Nephron (organoid): ENCODE results near the gene CDH4.

Experiments used
- H3K27ac Mint-ChIP-seq, 3 experiments: 2 replicates each; pipeline ENCODE4 v1.8.0; 2020; ENCODE audit warnings: mixed read lengths in 3 of 3, mild to moderate bottlenecking in 2 of 3, moderate library complexity in 1 of 3
- H3K27me3 Mint-ChIP-seq: 2 replicates; pipeline ENCODE4 v1.8.0; 2021; ENCODE audit warnings: low read depth, mild to moderate bottlenecking, moderate library complexity, mixed read lengths
- H3K36me3 Mint-ChIP-seq: 2 replicates; pipeline ENCODE4 v1.8.0; 2020; ENCODE audit warnings: low read depth, mixed read lengths
- H3K4me1 Mint-ChIP-seq: 2 replicates; pipeline ENCODE4 v1.8.0; 2020; ENCODE audit warnings: mixed read lengths
- H3K4me3 Mint-ChIP-seq, 3 experiments: 2 replicates each; pipeline ENCODE4 v1.8.0; 2020; ENCODE audit warnings: mild to moderate bottlenecking in 3 of 3, mixed read lengths in 3 of 3, moderate library complexity in 2 of 3
- H3K9me3 Mint-ChIP-seq: 2 replicates; pipeline ENCODE4 v1.8.0; 2020; ENCODE audit warnings: mixed read lengths
- TF ChIP-seq, protein P1 (sequence below), 3 experiments: fragments of 200-600 bp; sonication (generic); IDR thresholded peaks; one replicate each; pipeline ENCODE4 v1.5.0; 2021; ENCODE audit warnings: antibody characterized with exemption in 3 of 3; ENCODE audit not compliant: unreplicated experiment in 3 of 3

The CDH4 gene

DNA sequence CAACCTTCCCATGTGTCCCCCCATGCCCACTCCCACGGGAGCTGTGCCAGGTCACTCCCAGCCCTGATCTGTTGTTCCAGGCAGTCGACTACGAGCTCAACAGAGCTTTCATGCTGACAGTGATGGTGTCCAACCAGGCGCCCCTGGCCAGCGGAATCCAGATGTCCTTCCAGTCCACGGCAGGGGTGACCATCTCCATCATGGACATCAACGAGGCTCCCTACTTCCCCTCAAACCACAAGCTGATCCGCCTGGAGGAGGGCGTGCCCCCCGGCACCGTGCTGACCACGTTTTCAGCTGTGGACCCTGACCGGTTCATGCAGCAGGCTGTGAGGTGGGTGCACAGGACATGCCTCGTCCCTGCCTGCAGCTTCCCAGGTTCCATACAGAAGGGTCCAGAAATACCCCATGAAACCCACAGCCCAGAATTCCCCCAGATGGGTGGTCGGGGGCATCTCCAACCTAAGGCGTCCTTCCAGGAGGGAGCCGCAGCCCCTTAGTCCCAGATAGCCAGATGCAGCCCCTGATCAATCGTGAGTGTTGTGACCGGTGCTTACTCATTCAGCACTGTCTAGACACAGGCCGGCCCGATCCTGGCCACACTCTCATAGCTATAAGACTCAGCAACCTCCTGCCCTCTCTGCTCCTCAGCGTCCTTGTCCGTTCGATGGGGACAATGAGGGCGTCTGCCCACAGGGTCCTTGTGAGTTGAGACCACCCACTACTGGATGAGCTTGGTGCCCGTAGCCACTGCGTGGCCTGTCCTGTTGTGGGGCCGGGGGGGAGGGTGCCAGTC, 671.5 kb downstream of the CDH4 start:
- H3K4me1 Mint-ChIP-seq: no peaks in the 10 kb centered on the region
- H3K27me3 Mint-ChIP-seq: no peaks in the 10 kb centered on the region

DNA sequence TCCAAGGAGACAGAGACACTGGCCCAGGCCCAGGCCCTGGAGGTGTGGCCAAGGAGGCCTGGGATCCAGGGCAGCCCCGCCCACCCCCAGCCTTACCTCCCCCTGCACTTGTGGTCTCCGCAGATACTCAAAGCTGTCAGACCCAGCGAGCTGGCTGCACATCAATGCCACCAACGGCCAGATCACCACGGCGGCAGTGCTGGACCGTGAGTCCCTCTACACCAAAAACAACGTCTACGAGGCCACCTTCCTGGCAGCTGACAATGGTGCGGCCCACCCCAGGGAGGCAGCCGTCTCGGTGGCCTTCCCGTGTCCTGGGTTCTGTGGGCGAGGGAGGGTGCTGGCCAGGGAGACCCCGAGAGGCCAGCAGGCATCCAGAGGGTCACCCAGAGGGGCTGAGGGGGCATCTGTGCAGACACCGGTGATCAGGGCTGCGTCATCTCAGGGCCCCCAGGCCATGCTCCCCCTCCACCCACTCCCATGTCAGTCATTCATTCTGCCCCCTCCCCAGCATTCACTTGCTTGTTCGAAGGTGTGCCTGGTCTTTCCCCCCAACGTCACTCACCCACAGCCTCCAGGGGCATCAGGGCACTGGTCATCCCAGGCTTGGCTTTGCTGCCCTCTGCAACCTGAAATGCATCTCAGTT, 672.3 kb downstream of the CDH4 start:
- H3K9me3 Mint-ChIP-seq: peaks cover 3% of the 10 kb centered on the region
- no peaks in the 10 kb centered on the region for H3K36me3 Mint-ChIP-seq
- no peaks in the 10 kb centered on the region for H3K4me1 Mint-ChIP-seq
- H3K4me3 Mint-ChIP-seq: no peak overlapping the region
- H3K27me3 Mint-ChIP-seq: no peaks in the 10 kb centered on the region
- TF ChIP-seq, protein P1, sequence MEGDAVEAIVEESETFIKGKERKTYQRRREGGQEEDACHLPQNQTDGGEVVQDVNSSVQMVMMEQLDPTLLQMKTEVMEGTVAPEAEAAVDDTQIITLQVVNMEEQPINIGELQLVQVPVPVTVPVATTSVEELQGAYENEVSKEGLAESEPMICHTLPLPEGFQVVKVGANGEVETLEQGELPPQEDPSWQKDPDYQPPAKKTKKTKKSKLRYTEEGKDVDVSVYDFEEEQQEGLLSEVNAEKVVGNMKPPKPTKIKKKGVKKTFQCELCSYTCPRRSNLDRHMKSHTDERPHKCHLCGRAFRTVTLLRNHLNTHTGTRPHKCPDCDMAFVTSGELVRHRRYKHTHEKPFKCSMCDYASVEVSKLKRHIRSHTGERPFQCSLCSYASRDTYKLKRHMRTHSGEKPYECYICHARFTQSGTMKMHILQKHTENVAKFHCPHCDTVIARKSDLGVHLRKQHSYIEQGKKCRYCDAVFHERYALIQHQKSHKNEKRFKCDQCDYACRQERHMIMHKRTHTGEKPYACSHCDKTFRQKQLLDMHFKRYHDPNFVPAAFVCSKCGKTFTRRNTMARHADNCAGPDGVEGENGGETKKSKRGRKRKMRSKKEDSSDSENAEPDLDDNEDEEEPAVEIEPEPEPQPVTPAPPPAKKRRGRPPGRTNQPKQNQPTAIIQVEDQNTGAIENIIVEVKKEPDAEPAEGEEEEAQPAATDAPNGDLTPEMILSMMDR (IDR thresholded peaks at IDR 0.05; ENCODE audit: unreplicated experiment in 3 of 3): no peak
- no peak overlapping the region for H3K27ac Mint-ChIP-seq

More for the DNA sequence above, 671.5 kb downstream of the CDH4 start:
- Mint-ChIP-seq H3K4me3 (no peak overlapping the region), H3K9me3 (peaks cover 3% of the 10 kb centered on the region), H3K27ac (no peak overlapping the region), H3K36me3 (no peaks in the 10 kb centered on the region)
- TF ChIP-seq, protein P1 (IDR thresholded peaks at IDR 0.05; ENCODE audit: unreplicated experiment in 3 of 3): no peak

DNA sequence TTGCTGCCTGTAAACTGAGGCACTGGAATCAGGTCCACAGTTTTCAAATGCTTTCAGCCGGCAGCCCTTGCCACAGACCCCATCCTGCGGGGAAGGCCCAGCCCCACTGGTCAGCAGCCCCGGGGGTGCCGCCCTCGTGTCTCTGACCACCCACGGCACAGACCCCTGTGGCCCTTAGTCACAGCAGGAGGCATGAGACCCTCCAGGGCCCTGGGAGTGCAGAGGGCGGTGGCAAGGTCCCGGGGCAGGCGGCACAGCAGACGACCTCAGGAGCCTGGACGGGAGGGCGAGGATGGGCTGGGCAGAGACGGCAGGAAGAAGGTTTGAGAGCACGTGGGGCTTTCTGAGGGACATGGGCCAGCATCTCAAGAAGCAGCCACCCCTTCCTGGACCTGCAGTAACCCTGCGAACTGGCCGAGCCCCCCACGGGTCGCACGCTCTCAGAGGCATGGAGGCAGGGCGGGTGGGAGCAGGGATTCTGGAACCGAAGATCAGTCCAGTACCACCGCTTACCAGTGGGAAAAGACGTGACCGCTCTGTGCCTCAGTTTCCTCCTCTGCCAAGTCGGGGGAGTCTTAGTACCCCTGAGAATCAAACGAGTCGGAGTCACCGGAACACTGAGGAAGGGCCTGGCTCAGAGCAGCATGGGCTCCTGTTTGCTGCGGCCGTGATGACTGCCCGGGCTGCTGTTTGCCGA, 672.9 kb downstream of the CDH4 start:
- Mint-ChIP-seq H3K36me3 (no peaks in the 10 kb centered on the region), H3K27me3 (no peaks in the 10 kb centered on the region), H3K27ac (no peak overlapping the region), H3K9me3 (peaks cover 3% of the 10 kb centered on the region), H3K4me3 (no peak overlapping the region), H3K4me1 (no peaks in the 10 kb centered on the region)
- TF ChIP-seq, protein P1 (IDR thresholded peaks at IDR 0.05; ENCODE audit: unreplicated experiment in 3 of 3): no peak

DNA sequence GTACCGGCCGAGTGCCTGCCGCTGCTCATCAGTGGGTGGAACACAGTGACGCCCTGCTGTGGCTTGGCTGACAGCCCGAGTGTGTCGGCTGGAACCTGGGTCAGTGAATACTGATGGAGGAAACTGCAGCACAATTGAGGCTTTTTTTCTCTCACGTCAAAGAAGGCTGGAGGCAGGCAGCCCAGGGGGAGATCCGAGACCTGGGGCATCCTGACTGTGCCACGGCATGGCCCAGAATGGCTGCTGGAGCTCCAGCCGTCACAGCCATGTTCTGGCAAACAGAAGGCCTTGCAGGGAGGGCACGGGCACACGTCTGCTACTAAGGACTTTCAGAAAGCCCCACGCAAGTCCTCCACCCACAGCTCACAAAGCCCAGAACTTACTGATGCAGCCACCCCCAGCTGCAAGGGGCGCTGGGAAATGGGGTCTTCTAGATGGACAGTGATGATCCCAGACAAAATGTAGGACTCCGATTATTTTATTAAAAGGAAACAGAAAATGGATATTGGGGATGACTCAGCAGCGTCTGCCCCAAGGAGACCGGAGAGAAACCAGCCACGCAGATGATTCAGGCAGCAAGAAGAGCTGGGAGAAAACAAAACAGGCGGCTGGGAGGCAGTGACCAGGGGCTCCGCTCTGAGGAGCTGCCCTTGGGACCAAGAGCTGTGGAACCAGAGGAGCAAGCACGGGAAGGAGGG, 673.6 kb downstream of the CDH4 start:
- H3K4me1 Mint-ChIP-seq: no peaks in the 10 kb centered on the region
- no peaks in the 10 kb centered on the region for H3K36me3 Mint-ChIP-seq
- H3K9me3 Mint-ChIP-seq: peaks cover 3% of the 10 kb centered on the region
- no peak overlapping the region for H3K27ac Mint-ChIP-seq
- no peaks in the 10 kb centered on the region for H3K27me3 Mint-ChIP-seq
- H3K4me3 Mint-ChIP-seq: no peak overlapping the region
- TF ChIP-seq, protein P1 (IDR thresholded peaks at IDR 0.05; ENCODE audit: unreplicated experiment in 3 of 3): no peak

DNA sequence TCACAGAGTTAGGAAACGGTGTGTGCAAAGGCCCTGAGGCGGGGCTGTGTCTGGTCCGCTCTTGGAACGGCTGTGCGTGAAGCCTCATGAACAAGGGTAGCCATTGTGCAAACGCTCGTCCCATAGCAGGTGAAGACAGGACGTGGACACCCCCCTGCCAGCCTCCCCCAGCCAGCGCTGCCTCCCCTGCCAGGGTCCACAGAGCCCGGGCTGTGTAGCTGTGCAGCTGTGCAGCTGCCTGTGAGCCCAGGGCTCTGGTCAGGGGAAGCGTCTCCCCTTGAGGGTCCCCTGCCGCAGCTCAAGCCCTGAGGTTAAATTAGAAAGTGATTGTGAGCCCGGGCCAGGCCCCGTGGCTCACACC, 674.2 kb downstream of the CDH4 start:
- Mint-ChIP-seq H3K4me1 (no peaks in the 10 kb centered on the region), H3K4me3 (no peak overlapping the region), H3K27me3 (no peaks in the 10 kb centered on the region), H3K9me3 (peaks cover 3% of the 10 kb centered on the region), H3K36me3 (no peaks in the 10 kb centered on the region), H3K27ac (no peak overlapping the region)
- TF ChIP-seq, protein P1 (IDR thresholded peaks at IDR 0.05; ENCODE audit: unreplicated experiment in 3 of 3): no peak
